HepG2 (cell line): ENCODE measurements around the gene PTCH1. TPM values are rescaled to one million over a fixed set of nuclear protein-coding genes. Genes with fewer than 3 reads are reported as not detected.

Experiments used
- CREBL2 ChIP-seq: sonication (generic); formaldehyde crosslinking; IDR thresholded peaks from 2 replicates; pipeline ENCODE4 v1.8.1; 2023; ENCODE audit warnings: missing genetic modification reagents, mild to moderate bottlenecking, borderline replicate concordance
- GTF3A ChIP-seq: sonication (generic); formaldehyde crosslinking; conservative IDR thresholded peaks from 2 replicates; pipeline ENCODE4 v1.4.0; 2020; ENCODE audit warnings: mild to moderate bottlenecking, missing genetic modification reagents
- HOXA9 ChIP-seq: sonication (generic); formaldehyde crosslinking; IDR thresholded peaks from 2 replicates; pipeline ENCODE4 v1.8.1; 2022; ENCODE audit warnings: missing genetic modification reagents, mild to moderate bottlenecking, moderate library complexity, borderline replicate concordance
- MYPOP ChIP-seq: sonication (generic); formaldehyde crosslinking; IDR thresholded peaks from 2 replicates; pipeline ENCODE4 v1.8.1; 2023; ENCODE audit warnings: mild to moderate bottlenecking, moderate library complexity, missing genetic modification reagents
- PHB2 ChIP-seq: fragments of 450-650 bp; IDR thresholded peaks from 2 replicates; pipeline ENCODE4 v1.6.1; 2018; ENCODE audit not compliant: partially characterized antibody
- SSRP1 ChIP-seq: IDR thresholded peaks from 2 replicates; pipeline ENCODE4 v1.6.1; 2016; ENCODE audit warnings: control low read depth
- ZFAT ChIP-seq: sonication (generic); formaldehyde crosslinking; conservative IDR thresholded peaks from 2 replicates; pipeline ENCODE4 v1.8.1; 2023; ENCODE audit warnings: missing genetic modification reagents, inconsistent platforms
- ZNF292 ChIP-seq: sonication (generic); formaldehyde crosslinking; IDR thresholded peaks from 2 replicates; pipeline ENCODE4 v1.8.1; 2022; ENCODE audit warnings: mild to moderate bottlenecking, low read depth, missing genetic modification reagents, borderline replicate concordance
- ZNF337 ChIP-seq: sonication (generic); formaldehyde crosslinking; IDR thresholded peaks from 2 replicates; pipeline ENCODE4 v1.5.1; 2020; ENCODE audit warnings: missing genetic modification reagents, low read depth, mild to moderate bottlenecking, borderline replicate concordance
- ZNF672 ChIP-seq: sonication (generic); formaldehyde crosslinking; IDR thresholded peaks from 2 replicates; pipeline ENCODE4 v1.8.1; 2022; ENCODE audit warnings: missing genetic modification reagents
- ZNF780A ChIP-seq: sonication (generic); formaldehyde crosslinking; IDR thresholded peaks from 2 replicates; pipeline ENCODE4 v1.8.0; 2022; ENCODE audit warnings: mild to moderate bottlenecking, missing genetic modification reagents, moderate library complexity
- polyA plus RNA-seq, 8 experiments: library from polyadenylated mRNA; depleted of rRNA in 3 of 8; stranded (reverse) in 7 of 8; unstranded in 1 of 8; fragments of >200 nt; fragmentation: Illumina TruSeq in 4 of 8; extraction: Trizol in 4 of 8; gene quantifications; 2 replicates each; pipeline versions ENCODE4 v1.2.1 to v1.2.3, GENCODE V29; 2011 to 2016; ENCODE audit warnings: low read depth in 4 of 8, missing spikeins in 1 of 8, mixed read lengths in 1 of 8; ENCODE audit not compliant: insufficient read depth in 1 of 8
- total RNA-seq, 5 experiments: library from RNA; depleted of rRNA; stranded (reverse); fragments of >200 nt; fragmentation: Illumina TruSeq; extraction: Trizol; gene quantifications; 2 replicates each; pipeline ENCODE4 v1.2.3, GENCODE V29; 2016; ENCODE audit warnings: low read depth in 1 of 5
- TF ChIP-seq, protein P1 (sequence below), 2 experiments: fragments of 450-650 bp in 1 of 2; sonication (generic) in 1 of 2; formaldehyde crosslinking in 1 of 2; IDR thresholded peaks; 2 replicates each; pipeline versions ENCODE4 v1.6.1 to v1.8.0; 2016 to 2022; ENCODE audit warnings: antibody characterized with exemption in 1 of 2, mild to moderate bottlenecking in 1 of 2, missing genetic modification reagents in 1 of 2

Gene PTCH1
- total and polyA plus RNA-seq, 2 of the 13 experiments (the other 11 are each of a cell fraction or from before 2014, with no cell fraction given): 2.8 to 3.9 TPM

DNA sequence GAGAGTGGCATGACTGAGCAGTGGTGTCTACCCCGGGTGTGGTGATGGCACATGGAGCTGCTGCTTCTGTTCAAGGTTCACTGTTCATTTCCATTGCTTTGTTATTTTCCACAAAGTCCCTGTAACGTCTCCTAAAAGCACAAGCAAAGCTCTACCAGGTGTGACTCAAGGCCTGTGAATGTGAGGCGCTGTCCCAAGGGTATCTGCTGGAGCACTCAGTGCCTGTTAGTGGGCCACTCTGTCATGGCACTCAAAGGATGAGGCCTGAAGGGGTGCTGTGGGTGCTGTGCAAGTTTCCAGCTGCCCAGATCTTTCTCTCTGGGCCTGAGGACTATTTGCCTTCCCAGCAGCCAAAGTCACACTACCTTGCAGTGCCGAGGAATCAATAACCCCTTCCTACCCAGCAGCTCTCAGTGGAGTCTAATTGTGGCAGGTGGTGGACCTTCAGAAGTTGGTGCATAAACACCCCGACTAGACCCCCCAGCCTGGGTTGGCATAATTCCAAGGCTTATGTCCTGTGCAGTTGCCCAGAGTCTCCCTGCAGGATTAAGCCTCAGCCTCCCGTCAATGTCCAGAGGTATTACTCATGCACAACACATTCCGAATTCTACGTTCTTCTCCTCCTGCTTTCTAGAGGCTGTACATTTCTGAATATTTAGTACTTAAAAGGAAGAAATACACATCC is 17.4 kb upstream of the PTCH1 start (continued):
- TF ChIP-seq, protein P1, sequence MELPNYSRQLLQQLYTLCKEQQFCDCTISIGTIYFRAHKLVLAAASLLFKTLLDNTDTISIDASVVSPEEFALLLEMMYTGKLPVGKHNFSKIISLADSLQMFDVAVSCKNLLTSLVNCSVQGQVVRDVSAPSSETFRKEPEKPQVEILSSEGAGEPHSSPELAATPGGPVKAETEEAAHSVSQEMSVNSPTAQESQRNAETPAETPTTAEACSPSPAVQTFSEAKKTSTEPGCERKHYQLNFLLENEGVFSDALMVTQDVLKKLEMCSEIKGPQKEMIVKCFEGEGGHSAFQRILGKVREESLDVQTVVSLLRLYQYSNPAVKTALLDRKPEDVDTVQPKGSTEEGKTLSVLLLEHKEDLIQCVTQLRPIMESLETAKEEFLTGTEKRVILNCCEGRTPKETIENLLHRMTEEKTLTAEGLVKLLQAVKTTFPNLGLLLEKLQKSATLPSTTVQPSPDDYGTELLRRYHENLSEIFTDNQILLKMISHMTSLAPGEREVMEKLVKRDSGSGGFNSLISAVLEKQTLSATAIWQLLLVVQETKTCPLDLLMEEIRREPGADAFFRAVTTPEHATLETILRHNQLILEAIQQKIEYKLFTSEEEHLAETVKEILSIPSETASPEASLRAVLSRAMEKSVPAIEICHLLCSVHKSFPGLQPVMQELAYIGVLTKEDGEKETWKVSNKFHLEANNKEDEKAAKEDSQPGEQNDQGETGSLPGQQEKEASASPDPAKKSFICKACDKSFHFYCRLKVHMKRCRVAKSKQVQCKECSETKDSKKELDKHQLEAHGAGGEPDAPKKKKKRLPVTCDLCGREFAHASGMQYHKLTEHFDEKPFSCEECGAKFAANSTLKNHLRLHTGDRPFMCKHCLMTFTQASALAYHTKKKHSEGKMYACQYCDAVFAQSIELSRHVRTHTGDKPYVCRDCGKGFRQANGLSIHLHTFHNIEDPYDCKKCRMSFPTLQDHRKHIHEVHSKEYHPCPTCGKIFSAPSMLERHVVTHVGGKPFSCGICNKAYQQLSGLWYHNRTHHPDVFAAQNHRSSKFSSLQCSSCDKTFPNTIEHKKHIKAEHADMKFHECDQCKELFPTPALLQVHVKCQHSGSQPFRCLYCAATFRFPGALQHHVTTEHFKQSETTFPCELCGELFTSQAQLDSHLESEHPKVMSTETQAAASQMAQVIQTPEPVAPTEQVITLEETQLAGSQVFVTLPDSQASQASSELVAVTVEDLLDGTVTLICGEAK (IDR thresholded peaks at IDR 0.05): no peak
- TF ChIP-seq, protein P1 (CRISPR knock-in tag; IDR thresholded peaks at IDR 0.05): no peak
- no peak for TF ChIP-seq HOXA9 (CRISPR knock-in tag)
- no peak for TF ChIP-seq MYPOP
- no peak for TF ChIP-seq GTF3A (CRISPR knock-in tag)
- TF ChIP-seq PHB2: no peak
- no peak for TF ChIP-seq ZNF672 (CRISPR knock-in tag)
- TF ChIP-seq ZFAT (CRISPR knock-in tag): no peak
- TF ChIP-seq ZNF780A (CRISPR knock-in tag): no peak
- no peak for TF ChIP-seq ZNF337
- TF ChIP-seq CREBL2 (CRISPR knock-in tag): no peak
- TF ChIP-seq ZNF292 (CRISPR knock-in tag): no peak
- TF ChIP-seq SSRP1 (CRISPR knock-in tag): no peak
- TF ChIP-seq, all 625 proteins: peak for 0
